Fibroblast of skin of abdomen (primary cell): ENCODE data around the gene SORL1.

Experiments used
- DNase-seq: peaks from one replicate; pipeline ENCODE4 v3.0.0-alpha.2; 2013

The SORL1 gene

DNA sequence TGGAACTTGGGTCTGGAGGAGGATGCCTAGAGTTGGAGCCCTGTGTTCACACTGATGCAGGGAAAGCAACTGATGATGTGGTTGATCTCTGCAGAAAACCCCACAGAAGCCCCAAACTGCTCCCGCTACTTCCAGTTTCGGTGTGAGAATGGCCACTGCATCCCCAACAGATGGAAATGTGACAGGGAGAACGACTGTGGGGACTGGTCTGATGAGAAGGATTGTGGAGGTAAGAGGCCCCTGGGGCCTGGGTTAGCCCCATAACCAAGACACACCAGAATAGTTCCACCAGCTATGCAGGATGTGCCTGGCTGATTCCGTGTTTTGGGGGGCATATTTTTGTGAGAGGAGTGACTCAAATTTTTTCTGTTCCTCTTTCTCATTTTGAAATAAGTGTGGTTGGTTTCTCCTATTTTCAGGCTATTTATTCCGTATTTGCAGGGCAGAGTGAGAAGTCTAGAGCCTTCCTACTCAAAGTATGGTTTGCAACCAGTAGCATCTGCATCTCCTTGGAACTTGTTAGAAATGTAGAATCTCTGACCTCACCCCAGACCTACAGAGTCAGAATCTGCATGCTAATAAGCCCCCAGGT, 137.9 kb downstream of the SORL1 start:
- DNase-seq = no peak

DNA sequence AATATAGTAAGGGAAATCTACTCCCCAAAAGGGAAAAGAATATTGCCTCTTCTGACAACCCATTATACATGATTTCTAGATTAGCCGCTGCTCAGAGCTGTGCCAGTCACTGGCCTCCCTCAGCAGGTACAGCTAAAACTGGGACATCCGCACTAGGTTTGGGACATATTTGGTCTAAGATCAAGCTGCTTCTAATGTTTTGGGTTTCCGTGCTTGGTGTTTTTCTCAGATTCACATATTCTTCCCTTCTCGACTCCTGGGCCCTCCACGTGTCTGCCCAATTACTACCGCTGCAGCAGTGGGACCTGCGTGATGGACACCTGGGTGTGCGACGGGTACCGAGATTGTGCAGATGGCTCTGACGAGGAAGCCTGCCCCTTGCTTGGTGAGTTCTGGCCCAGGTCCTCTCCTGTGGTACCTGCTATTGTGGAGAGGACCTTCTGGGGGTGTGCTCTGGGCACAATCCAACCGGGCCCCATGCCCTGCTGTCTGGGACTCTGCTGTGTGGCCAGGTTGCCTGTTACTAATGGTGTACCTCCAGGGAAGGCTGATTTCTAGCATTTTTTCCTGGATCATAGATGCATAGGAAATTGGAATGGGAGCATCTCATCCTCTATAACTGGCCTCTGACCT, 138.8 kb downstream of the SORL1 start:
- DNase-seq = no peak

DNA sequence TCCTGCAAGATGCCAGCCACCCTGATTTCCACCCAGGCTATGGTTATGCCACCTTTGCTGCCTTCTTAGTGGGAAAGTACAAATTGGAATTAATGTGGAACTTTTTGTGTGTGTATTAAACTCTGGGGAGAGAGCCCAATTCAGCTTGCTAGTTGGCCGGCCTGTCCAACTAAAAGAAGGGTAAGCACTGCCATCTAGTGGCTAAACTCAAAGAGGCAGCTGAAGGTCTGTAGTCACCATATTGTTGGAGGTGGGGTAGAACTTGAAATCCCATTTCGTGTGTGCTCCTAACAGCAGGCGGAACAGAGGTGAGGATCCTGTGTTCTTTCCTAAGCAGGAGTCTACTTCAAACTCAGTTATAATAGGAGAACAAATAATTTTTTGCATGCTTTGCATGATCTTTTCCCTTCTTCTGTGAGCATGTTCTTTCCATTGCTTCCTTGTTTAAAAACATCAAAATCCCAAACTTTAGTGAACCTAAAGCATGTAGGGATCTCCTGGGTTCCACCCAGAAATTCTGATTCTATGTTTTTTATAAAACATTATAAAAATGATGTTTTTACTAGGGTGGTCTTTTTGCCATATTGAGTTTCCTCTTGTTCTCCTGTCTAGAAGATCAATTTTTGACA, 139.4 kb downstream of the SORL1 start:
- DNase-seq = peak; percentile 75

DNA sequence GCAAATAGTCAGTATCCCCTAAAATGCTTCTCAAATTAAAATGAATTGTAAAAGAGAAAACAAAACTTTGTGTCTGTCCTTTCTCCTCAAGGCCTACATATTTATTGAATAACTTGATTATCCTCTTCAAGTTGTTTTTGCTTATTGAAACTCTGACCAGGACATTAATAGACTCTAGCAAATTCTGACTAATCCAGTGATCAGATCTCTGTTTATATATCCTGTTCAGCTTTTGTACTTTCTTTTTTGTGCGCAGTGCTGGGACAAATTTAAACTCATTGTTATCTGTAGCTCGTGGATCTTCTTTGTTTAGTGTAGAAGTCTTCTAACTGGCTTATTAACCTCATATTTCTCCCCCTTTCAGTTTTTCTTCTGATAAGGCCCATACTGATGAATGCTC, 140.6 kb downstream of the SORL1 start:
- no peak for DNase-seq

DNA sequence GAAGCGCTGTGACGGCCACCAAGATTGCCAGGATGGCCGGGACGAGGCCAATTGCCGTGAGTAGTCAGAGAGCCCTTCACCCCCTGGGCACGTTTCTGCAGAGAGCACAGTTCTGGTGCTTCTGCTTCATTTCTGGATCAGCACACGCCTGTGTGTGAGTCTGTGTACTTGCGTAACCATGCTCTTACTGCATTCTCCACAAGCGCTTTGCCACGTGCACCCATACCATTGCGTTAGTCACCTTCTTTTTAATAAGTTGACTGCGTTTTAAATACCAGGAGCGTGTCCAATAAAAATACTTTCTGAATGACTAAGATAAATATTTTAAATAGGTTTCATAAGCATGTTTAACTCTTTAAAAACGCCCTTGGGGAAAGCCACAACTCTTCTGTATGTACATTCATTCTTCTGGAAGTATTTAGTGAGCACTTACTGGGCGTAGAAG, 143.6 kb downstream of the SORL1 start:
- peak; percentile 99 for DNase-seq

DNA sequence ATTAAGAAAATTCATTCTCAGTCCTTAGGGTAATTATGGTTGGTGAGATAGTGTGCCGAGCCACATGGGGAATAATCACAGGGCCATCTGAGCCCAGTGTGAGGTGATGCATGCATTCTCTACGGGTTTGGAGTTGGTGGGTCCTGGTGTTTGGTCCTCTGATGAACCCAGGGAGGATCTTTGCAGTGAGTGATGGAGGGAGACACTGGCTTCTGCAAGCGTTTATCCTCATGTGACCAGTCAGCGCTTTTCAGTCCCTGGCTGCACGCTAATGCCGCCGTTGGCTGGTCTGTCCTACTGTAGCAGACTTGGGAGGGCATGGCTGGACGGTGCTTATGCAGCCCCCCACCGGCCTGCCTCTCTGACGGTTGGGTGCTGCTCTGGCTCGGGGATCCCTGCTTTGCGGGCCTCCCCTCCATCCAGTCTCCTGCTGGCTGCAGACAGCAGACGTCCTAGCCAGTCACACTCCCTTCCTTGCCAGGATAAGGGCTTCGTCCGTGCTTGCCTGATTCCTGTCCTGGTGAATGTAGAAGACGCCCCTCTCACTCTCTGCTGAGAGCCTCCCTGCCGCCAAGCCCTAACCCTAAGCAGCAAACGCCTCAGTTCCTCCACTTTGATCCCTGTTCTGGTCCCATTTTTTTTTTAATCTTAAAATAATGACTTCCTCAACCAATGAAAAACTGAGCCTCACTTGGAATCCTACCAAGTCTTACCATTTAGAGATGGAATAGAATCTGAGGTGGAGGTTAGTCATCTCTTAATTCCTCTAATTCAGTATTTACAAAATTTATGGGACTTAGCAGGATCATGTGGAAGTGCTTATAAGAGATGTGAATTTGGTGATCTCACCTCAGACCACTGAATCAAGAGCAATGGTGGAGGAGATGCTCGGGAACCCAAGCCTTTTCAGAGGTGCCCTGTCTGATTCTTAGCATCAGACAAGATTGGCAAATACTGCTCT, 144.4 kb downstream of the SORL1 start:
- DNase-seq = peak; percentile 84

DNA sequence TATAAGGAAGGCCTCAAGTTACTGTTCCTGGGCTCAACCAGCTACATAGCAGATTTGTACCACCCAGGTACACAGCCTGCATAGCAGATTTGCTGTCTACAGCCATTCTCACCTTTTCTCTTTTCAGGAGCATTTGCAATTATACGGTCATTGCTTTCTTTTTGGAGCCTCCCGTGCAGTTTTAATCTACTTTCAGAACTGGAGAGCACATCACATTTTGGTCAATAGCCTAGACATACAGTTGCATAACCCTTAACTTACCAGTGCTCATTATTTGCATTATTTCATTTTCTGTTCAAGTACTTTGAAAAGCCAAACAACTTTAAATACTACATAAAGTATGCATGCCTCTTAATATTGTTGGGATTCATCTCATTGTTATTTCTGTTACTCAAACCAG, 151.2 kb downstream of the SORL1 start:
- DNase-seq = no peak

DNA sequence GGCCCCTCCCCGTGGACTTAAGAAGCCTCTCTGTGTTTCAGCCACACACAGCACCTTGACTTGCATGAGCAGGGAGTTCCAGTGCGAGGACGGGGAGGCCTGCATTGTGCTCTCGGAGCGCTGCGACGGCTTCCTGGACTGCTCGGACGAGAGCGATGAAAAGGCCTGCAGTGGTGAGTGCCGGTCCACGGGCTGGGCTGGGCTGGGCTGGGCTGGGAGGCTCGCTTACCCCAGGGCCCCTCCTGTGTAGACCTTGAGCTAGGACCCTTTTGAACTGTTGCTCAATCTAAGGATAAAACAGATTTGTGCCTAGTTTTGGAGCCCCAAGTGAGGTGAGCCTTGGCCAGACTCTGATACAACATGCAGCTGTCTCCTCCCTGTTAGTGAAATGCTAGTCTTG, 152.0 kb downstream of the SORL1 start:
- DNase-seq = no peak

DNA sequence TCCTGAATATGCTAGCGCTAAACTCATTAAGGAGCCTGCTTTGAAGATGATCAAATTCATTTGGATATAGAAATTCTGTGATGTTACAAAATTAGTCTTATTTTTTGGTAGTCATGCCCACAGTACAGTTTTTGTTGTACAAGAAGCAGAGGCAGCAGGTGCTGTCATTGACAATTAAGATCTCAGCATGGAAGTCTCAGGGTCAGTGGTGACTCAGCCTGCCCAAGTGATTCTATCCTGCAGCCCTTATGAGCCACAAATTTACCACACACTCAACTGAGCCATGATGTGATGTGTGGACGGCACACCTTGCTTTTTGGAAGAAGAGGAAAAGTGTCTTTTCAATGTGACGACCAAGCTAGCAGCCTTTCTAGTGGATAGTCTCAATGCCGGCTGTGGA, 154.2 kb downstream of the SORL1 start:
- DNase-seq = no peak

DNA sequence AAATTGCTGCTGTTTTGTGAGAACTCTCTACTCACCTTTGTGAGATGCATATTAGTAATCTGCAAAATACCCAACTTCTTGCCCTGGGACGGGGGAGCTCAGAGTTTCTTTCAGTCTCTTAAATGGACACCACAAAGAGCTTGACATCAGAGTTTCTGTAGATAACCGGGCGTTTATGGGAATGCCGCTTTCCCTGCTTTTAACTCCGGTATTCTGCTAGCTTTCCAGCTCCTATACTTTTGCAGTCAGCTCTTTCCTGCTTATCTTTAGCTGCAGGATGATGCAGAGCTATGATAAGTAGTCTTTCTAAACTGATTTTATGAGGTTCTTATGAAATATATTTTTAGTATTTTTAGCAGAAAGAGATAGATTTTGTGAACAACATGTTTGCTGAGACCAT, 155.2 kb downstream of the SORL1 start:
- no peak for DNase-seq

DNA sequence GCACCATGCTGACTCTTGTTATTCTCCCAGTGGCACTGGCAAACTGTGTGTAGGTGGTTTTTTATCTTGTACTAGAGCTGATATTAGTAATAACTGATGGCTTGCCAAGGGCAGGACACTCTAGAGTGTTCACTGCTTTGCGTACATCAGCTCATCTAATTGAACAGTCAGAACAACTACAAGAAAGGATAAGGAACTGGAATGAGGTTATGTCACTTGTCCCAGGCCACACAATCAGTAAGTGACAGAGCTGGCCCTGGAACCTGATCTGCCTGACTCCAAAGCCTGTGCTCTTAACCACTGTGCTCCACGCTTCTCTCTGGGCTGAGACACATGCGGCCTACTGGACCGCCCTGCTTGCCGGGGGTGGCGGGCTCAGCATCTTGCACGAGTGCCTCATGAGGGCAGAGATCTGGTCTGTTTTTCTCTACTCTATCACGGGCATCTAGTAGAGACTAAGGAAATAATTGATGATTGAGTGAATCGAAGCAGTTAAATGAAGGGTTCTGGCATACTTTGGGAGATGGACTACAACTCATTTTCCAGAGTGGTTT, 156.5 kb downstream of the SORL1 start:
- DNase-seq = no peak

DNA sequence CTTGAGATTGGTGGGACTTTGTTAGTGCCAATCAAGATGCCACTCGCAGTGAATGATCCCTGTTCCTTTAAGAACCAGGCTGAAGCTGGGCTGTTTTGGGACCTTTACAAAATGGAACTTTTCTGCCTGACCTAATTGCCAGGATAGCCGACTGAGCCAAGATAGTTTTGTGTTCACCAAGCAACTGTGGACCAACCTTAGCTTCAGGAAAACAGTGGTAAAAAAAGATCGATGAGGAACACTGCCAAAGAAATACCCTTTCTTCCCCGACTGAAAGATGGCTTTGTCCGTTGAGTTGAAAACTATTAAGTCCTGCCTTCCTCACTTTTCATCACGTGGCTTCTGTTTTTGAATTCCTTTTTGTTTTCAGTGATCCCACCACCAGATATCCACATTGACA, 158.6 kb downstream of the SORL1 start:
- no peak for DNase-seq

DNA sequence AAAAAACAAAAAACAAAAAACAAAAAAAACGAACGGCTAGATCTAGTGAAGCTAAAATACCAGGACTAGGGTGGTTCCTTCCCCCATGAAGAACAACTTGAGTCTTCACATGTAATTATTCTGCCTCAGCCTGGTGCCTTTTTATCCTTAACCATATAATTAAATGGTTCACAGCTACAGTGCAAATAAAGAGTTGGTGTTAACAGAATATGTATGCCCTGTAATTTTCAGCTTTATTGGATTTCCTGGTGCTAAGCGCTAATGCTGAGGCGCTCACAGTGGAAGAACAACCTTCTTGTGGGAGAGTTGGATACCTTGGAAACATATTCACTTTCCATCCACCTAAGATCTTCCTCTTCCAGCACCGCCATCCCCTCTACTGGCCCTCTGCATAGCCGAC, 159.1 kb downstream of the SORL1 start:
- no peak for DNase-seq

DNA sequence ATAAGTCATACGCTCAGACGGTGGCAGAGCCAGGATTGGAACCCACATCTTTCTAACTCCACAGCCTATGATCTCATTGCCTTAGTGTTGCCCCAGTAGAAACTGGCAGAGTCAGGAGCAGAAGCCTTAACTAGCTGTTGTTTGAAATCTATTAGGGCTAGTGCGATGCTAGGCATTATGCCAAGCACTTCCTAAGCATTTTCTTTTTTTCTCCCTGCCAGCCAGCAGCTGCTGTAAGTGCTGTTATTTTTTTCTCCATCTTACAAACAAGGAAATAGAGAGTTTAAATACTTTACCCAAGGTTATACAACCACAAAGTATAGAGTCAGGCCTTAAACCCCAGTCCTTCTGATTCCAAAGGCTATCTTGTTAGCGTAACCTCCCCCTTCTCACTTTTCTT, 161.6 kb downstream of the SORL1 start:
- DNase-seq = no peak

DNA sequence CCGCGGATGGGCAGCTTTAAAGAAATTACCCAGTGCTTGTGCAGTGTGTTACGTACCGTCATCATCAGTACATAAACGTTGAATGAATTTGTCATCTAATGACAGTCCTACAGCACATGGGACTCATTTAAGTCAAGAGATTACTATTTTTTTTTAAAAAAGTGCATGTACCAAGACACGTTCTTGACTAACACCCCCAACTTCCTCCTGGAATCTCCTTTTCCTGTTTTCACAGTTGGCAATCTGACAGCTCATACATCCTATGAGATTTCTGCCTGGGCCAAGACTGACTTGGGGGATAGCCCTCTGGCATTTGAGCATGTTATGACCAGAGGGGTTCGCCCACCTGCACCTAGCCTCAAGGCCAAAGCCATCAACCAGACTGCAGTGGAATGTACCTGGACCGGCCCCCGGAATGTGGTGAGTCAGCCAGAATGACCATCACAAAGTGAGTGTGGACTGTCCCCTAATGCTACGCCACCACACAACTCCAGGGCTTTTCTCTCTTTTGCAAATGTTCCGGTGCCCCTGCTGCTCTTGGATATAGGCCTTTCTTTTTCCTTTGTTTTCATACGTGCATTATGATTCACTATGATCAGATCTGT, 162.6 kb downstream of the SORL1 start:
- no peak for DNase-seq

DNA sequence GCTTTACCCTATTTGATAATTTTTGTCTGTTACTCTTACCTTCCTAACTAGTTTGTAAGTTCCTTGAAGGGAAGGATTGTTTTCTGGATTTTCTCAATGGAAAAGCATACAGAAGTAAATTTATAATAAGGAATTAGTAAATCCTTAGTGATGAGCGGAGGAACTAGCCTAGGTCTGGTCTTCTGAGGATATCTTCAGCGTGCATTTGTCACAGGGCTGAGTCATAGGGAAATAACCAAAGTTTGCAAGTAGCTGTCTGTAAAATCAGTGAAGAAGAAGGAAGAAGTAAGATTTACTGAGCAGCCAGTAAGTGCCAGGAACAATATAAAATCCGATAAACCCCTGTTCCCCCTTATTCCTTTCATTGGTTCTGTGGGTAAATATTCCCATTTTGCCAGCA, 163.4 kb downstream of the SORL1 start:
- DNase-seq = peak; percentile 61

DNA sequence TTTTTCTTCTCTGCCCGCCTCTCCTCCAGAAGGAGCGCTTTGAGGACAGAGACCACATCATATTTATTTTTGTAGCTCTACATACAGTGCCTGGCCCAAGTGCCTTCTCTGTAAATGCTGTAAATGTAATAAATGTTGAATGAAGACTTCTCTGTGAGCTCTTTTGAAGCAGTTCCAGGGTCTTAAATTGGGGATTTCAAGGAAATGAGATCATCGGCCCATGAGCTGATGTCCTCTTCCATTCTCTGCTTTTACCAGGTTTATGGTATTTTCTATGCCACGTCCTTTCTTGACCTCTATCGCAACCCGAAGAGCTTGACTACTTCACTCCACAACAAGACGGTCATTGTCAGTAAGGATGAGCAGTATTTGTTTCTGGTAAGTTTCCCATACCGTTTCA, 166.4 kb downstream of the SORL1 start:
- no peak for DNase-seq

DNA sequence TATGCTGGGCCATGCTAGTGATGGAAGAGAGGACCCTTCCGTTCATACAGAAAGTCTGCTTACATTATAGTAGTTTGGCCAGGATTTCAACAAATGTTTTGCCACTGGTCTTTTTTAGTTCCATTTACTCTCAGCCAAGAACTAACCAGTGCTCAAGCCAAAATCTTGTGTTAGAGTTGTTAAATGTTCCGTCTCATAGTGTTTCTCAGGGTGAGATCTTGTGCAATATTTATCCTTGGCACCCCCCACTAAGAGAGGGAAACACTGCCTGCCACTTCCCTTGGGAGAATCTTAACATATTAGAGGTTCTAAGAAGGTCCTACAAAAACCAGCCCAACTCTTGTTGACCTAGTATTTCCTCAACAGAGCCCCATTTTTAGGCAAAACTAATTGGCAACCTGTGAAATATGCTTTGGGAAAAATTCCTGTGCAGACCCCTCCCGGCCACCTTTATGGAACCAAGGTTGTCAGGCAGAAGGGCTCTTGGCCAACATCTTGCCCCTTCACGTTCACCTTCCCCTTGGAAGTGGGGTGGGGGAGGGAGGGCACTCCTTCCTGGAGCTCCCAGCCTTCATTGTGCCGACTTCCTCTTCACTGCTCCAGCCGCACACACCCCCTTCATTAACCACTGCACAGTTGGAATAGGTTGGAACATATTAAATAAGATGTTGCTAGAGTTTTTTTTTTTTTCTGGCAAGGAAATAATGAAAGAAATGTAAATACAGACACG, 173.8 kb downstream of the SORL1 start:
- no peak for DNase-seq

DNA sequence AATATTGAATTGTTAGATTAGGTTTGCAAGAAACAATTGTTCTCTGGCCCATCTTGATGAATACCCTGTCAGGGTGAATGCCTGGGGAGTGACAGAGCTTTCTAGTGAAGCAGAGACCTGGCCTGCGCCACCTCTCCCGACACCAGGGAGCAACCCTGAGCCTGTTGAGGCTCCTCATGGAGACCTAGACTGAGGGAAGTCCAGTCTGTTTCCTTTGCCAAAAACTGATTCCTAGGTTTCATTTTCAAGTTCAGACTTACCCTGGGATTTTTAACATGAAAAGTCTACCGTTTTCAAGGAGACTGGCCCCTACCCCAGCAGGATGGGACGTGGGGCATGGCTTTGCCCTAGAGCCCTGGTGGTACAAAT, 174.4 kb downstream of the SORL1 start:
- DNase-seq = no peak

DNA sequence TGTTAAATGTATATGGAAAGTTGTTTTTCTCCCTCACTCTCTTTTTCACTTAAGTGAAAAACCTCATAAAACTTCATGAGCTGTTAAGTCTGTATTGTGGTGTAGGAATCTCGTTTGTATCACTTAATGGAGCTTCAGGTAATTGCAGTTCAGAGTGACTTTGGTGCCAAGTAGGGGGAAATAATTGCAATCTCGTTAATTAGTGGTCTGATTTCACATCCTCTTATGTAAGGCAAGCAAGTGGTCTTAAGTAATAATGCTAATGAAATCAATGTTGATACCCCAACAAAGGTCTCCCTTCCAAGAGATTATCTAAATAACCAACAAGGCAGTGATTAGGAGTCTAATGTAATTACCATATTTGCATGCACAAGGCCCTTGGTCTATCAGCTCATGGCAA, 174.9 kb downstream of the SORL1 start:
- DNase-seq = no peak

DNA sequence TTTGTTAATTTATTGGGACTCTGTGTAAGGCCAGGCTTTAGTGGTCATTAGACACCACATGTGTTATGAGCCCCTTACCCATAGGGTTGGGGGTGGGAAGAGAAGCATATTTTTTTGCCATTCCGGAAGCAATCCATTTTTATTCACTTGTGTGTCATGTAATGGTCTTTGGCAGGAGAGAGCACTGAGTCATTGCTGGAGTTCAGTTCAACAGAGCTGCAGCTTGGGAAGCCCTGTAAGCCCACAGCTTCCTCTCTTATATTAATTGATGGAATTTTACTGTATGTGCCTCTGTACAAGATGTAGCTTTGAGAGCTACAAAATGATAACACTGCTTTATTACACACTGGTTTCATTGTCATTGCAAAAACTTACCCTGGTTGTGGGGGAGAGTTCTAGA, 177.9 kb downstream of the SORL1 start:
- DNase-seq = peak; percentile 85

DNA sequence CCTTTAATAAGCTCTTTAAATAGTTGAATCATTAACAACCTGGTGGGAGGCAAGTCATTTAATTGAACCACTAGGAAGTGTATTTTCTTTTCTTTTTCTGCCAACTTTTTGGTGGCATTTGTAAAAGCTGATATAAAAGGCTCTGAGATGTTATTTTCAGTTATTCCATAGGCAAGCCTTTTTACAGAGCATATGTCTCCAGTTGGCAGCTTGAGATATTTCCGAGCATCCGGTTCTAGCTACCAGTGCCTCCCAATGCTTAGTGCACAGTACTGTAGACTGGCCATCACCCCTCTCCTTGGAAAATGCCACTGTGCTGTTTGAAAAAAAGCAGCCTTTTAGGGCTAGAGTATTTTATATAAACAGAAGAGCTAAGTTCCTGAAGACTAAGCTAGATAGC, 179.3 kb downstream of the SORL1 start:
- DNase-seq = no peak
